Activated CD8-positive, alpha-beta memory T cell treated with anti-CD3 and anti-CD28 coated beads for 24 hours (primary cell): ENCODE measurements around the gene GPS2.
"Not testable (repeated sequence)": the region's sequence is repeated elsewhere in the genome, so short reads cannot be mapped to it uniquely, and the experiment has no call there.

ENCODE experiments used
- DNase-seq: peaks from one replicate; pipeline ENCODE4 v3.0.0-alpha.2; 2020

The GPS2 gene

DNA sequence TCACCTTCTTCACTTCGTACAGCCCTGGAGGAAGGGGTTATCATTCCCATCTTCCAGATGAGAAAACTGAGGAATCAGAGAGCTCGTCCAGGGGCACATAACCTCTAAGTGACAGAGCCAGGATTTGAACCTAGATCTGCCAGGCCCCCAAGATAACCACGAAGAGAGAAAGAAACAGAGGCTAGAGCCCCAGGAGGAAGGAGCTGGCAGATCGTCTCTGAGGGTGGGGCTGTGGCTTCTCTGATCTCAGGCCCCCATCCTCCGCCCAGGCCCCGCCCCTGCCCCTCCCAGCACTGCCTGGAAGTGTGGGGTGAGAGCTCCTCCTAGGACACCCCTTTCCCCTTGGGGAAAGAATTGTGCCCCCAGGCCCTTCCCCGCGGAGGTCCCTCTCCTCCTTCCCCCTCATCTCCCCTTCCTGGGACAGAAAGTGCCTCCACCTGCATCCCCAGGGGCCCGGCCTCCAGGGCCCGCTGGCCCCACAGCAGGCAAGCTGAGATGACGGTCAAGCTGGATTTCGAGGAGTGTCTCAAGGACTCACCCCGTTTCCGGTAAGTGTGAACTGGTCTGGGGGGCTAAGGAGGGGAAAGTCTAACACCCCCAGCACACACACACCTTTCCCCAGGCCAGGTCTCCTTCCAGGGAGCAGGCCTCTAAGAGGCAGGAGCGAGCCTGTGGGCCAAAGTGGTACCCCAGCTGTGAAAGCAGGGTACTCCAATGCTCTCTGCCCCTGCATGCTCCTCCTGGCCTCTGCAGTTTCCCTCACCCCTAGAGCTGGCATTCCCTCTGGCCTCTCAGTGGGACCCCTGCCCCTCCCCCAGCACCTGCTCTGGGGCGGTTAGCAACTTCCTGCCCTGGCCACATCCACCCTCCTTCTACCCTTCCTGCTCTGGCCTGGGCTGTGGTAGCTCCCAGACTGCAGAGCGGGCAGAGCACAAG, 21.3 kb upstream of the GPS2 start, which contains the start of gene ACAP1:
ACAP1 (plus strand) TSS at position 290 of the 936 bp plus-strand sequence; CDS start at position 496, 206 bp downstream.
- DNase-seq: peak; percentile 92

DNA sequence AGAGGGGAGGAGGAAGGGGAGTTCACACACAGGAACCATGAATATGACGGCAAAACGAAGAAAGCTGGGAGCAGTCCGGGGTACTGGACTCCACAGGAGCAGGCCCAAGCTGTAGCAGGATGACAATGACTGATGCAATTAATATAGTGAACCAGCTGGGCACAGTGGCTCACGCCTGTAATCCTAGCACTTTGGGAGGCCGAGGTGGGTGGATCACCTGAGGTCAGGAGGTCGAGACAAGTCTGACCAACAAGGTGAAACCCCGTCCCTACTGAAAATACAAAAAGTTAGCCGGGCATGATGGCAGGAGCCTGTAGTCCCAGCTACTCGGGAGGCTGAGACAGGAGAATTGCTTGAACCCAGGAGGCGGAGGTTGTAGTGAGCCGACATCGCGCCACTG, 20.6 kb upstream of the GPS2 start:
- DNase-seq: not testable (repeated sequence)

DNA sequence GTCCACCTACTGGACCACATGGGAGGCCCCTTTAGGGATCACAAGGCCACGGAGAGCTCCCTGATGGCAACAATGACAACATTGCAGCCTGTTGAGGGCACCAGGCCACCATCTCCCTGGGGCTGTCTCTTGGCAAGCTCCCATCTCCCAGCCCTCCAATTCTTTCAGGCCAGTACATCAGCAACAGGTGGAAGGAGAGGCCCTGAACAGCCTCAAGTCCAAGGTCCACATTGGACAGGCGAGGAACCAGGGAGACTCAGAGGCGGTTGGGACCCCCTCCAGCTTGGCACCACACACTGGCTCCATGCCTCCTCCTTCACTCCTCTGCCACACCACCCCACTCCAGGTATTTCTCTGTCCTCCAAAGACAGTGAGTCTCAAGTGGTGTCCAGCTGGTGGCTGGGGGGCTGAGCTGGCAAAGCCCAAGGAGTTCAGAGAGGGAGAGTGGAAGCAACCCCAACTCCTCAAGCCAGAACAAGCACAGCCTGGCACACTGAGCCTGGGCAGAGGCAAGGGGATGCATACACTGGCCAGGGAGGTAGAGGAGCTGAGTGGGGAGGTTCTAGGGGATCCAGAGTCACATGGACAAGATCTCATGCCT, 19.9 kb upstream of the GPS2 start:
- DNase-seq: no peak

DNA sequence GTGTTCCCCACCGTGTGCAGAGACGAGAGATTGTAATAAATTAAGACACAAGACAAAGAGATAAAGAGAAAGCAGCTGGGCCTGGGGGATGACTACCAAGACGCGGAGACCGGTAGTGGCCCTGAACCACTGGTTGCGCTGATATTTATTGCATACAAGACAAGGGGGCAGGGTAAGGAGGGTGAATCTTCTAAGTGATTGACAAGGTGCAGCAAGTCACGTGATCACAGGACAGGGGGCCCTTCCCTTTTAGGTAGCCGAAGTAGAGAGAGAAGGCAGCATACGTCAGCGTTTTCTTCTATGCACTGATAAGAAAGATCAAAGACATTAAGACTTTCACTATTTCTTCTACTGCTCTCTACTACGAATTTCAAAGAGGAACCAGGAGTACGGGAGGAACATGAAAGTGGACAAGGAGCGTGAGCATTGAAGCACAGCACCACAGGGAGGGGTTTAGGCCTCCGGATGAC, 17.5 kb upstream of the GPS2 start:
- DNase-seq: not testable (repeated sequence)

DNA sequence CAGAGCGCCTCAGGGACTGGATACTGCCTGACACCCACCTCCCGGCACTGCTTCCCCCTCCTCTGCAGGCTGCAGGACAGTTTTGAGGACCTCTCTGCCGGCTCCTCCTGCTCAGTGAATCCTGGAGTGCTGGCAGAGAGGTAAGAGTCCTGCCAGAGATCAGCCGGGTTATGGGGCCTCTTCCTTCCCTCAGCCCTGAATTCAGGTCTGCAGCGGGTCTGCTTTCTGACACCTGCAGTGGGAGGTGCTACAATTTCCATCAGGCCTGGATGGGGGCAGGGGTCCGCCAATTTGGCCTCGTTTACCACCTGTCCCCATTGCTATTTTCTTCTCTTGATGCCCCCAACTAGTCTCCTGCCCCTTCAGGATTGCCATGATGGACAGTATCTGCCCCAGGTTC, 17.0 kb upstream of the GPS2 start:
- no peak for DNase-seq

DNA sequence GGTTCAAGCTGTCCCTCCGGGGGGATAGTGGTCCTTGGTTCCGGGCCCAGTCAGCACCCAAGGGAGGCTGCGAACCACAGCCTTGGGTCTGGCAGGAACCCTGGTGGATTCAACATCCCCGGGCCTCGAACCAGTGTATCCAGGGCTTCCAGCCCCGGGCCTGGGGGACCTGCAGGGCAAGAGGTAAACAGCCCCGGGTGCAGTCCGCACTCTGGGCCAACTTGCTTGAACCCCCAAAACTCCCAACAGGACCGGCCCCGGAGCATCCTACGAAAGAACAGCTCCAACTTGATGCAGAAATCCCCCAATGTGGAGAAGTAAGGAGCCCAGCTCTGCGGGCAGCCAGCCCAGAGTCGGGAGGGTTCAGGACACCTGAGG, 15.5 kb upstream of the GPS2 start:
- no peak for DNase-seq

DNA sequence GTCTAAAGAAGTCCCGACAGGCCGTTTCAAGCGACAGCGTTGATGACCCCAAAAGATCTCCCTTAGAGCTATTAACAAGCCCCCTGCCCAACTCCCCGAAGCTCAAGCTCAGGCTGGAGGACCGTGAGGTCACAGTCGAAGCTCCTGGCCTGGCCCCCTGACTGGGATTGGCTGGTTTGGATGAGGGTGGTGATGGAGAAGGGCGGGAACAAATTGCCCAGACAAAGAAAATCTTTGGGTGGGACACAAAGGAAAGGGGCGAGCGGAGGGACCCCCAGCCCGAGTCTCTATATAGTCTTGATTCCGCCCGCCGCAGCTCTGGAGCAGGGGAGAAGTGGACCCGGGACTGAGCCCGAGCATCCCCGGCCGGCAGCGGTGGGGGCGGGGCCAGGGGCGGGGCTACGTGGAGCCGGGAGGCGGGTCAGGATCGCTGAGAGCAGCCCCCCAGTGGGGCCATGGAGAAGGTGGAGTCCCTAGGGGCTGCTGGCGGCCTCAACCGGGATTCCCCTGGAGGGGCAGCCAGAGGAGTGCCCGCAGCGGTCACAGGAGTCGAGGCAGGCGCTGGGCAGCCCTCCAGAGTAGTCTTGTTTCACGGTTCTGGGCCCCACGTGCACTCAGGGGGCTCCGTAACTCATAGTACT, 15.0 kb upstream of the GPS2 start:
- DNase-seq: peak; percentile 94

DNA sequence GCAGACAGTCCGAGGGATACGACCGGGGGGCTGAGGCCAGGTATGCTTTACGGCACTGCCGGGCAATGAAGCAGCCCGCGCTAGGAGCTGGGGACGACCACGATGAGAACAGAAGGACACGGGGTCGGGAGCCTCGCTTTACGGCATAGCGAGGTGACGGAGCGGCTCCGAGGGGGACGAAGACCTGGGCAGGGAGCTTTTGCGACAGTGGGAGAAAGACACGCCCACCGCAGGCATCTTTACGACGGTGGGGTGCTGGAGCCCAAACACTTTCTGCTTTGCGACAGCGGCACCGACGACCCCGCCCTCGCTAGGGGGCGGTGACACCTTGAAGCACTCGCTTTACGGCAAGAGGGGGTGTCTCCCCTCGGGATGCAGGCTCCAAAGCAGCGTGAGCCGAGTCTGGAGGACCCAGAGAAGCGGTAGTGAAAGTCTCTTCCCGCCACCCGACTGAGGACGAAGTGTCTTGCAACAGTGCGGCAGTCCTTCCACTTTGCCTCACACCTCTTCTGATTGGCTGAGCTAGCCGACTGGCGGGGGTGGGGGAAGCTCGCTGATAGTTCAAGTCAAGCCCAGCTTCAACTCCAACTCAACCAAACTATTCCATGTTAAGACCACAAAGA, 14.3 kb upstream of the GPS2 start:
- DNase-seq: peak; percentile 98

DNA sequence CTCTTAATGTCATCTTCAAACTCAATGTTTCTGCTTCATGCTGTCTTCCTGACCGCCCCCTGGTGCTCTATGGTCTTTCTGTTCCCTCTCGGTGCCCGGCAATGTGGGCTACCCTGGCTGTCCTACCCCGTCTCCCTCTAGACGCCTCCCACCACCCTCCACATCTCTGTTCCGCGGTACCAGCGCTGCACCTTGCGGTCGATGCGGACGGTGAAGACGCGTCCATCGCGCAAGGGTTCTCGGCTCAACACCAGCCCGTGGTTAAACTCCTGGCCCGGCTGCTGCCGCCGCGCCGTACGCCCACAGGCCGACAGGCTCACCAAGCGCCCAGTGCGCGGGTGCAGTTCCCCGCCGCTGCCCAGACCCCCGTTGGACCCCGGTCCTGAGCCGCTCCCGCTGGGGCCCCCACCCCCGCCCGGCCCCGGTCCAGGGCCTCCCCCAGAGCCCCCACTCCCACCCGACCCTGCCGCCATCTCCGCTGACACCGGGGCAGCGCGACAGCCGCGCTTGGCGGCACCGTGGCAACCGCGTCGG, 13.7 kb upstream of the GPS2 start, which contains the start of gene NEURL4:
NEURL4 (minus strand) TSS at position 496 of the 534 bp plus-strand sequence; CDS start at position 473, 23 bp downstream.
- DNase-seq: no peak

DNA sequence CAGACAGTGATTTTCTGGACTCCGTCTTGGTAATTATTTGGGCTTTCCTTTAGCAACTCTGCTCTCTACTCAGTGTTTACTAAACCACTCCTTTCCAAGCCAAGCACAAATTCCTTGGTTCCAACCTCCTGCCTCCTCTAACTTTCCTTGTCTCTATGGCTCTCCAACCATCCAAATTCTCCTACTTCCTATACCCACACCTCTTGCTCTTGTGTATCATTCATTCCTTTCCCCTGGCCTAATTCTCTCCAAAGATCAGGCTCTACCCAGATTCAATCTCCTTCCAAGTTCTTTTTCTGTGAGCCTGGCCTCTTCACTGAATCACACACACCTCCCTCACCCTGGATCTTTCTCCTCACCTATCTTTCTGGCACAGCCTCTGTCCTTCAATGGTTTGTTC, 12.8 kb upstream of the GPS2 start:
- DNase-seq: no peak

DNA sequence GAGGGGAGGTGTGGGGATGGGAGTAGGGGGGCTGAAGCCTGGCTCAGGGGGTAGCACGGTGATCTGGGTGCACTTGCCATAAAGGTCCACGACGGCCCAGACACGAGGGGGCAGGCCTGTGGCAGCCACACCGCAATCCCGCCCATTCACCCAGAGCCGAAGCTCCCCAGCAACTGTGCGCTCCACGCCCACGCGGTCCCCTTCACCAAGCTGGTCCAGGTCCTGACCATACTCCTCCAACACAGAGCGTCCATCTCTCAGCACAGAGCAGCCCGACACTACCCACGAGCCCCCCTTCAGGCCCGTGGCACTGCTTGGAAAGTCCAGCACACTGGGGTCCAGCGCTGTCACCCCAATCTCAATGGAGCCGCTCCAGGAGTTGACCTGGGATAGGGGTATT, 12.3 kb upstream of the GPS2 start:
- DNase-seq: no peak

DNA sequence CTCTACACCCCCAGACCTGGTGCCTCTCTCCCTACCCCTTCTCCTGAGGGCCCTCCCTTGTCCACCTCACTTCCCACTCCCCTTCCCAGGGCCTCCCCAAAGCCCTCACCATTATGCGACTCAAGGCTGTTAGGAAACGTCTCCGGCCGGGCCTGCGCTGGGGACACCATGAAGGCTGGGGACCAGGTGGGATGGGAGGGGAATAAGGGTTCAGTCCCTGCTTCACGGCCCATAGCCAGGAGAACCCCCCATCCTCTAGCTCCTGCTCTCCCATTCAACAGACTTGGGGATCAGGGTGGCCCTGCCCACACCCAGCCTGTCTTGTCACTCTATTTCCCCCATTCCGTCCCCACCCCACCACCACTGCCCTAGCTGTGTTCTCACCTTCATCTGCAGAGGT, 11.9 kb upstream of the GPS2 start:
- DNase-seq: no peak

DNA sequence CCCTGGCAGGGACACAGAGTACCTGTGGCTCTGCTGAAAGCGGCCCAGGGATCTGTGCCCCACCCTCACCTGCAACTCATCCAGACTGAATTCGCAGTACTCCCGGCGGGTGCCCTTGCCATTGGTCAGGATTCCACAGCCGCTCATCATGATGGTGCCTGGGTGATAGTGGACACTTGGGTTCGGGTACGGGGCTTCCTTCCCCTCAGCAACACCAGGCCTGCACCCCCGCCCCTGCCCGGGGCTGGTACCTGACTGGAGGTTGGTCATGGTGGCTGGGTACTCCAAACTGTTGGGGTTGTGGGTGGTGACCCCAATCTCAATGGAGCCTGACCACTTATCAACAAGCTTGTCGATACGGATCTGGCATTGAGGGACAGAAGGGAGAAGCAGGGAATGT, 11.0 kb upstream of the GPS2 start:
- no peak for DNase-seq

DNA sequence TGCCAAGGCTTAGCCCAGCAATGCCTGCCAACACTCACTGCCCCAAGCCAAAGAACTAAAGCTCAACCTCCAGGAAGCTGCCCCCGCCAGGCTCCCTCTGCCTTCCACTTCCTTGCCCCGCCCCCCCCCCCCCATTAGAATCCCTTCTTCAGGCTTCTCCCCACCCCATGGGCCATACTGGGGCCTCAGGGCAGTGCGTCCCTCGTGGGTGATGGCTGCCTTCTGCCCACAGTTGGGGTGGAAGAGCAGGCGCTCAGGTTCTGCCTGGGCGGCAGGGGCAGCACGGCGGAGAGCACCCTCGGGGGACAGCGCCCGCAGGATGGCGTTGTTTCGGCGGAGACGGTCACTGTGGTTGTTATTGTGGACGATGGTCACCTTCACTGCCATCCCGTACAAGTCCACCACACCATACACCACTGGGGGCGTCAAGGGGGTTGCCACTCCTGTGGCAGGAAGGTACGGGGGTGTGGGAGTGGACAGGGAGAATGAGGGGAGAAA, 9.9 kb upstream of the GPS2 start:
- DNase-seq: no peak

DNA sequence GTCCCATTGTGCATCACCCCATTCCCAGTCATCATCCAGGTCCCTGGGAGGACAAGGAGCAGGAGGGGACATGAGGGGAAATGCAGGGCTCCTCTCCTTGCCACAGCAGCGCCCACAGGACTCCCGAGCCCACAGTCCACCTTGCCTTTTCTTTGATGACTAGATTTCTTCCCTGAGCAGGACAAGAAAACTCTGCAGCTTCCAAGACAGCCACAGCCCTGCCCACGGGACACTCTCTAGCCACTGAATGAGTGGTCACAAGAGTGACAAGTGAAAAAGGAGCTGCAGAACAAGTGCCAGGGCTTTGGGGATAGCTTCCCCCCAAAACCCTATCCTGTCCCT, 9.2 kb upstream of the GPS2 start:
- DNase-seq: no peak

DNA sequence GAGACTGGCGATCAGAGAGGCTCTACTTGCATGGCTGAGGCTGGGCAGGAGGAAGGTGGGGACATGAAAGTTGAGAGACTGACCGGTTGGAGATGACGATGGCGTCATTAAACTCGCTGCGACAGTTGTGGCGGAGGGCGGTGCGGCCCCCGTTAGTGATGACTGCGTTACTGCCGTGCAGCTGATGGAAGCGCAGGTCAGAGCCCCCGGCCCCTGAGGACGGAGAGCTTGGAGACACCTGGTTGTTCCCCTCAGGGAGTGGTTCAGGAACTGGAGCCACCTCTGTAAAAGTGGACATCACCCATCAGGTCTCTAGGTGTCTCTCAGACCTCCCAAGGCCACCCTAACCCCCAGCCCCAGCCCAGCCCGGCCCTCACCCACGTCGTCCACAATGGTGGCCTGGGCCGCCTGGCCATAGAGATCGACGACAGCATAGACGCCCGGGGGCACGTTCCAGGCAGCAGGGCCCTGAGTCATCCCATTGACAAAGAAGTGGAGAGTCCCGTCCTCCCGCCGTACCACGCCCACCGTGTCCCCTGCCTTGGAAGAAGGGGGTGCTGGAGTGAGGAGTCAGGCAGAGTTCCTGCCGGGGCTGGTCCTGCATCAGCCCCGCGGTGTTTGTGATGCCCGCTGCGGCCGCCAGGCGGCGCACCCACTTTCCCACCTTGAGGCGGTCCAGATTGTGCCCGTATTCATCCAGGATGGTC, 8.7 kb upstream of the GPS2 start:
- peak; percentile 88 for DNase-seq

DNA sequence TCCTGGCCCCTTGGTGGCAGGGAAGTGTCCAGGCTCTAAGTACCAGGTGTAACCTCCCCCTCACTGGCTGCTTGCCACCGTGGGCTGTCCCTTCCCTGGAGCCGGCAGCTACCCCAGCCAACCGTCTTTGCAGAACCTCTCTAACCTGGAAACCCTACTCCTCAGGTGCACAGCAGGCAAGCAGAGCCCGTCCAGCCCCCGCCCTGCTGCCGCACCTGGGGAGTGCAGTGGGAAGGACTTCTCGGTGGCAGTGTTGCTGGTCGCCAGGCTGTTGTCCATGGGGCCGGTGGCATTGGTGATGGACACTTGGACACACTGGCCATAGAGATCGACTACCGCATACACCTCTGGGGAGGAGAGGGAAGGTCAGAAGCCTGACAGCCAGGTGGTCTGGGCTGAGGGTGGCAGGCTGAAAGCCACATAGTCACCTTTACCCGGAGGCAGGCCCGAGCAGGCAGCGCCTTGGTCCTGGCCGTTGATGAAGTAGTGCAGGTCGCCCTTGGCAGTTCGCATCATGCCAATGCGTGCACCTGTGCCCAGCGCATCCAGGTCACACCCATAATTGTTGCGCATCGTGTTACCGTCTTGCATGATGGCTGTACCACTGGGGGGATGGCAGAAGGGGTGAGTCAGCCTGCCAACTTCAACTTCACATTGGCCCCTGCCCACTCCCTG, 7.5 kb upstream of the GPS2 start:
- no peak for DNase-seq

DNA sequence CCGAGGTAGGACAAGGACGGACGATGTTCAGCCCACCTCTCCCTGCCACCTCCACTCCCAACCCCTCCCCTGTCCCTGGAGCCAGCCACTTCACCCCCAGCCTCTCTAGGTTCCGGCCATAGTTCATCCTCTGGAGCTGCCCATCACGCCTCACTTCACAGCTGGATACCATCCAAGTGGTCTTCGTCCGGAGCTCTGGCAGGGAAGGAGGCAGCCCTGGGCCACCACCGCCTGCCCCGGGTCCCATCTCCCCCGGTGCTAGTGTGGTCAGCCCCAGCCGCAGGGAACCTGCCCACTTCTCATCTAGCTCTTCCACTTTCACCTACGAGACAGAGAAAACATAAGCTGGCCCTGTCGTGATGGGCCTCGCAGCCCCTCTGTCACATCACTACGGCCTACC, 6.3 kb upstream of the GPS2 start:
- no peak for DNase-seq

DNA sequence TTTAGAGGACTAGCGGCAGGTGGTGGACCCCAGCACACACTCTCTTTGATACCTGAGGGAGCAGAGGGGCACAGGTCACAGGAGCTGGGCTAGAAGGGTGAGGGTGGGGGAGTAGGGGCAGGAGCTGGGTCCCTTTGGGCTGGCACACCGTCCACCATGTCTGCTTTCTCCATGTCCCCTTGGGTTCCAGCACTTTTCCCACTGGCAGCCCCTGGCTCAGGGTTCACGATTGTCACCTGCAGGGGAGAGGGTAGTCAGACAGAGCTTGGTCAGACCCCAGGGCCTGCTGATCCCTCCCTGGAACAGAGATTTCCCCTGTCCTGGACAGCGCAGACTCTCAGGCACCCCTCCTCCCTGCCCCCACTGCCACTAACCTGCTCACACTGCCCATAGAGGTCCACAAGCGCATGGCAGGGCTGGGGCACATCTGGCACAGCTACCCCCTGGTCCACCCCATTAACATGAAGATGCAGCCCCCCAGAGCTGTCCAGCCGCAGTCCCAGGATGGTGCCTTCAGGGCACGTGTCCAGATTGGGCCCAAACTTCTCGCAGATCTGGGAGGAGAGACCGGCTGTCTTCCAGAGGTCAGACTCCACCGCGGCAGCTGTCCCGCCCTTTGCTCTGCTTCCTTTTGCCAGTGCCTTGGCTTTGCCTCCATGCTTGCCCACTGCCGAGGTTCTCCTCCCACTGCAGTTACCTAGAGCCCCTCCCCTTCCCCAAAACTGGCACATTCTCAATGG, 3.1 kb upstream of the GPS2 start:
- DNase-seq: no peak

DNA sequence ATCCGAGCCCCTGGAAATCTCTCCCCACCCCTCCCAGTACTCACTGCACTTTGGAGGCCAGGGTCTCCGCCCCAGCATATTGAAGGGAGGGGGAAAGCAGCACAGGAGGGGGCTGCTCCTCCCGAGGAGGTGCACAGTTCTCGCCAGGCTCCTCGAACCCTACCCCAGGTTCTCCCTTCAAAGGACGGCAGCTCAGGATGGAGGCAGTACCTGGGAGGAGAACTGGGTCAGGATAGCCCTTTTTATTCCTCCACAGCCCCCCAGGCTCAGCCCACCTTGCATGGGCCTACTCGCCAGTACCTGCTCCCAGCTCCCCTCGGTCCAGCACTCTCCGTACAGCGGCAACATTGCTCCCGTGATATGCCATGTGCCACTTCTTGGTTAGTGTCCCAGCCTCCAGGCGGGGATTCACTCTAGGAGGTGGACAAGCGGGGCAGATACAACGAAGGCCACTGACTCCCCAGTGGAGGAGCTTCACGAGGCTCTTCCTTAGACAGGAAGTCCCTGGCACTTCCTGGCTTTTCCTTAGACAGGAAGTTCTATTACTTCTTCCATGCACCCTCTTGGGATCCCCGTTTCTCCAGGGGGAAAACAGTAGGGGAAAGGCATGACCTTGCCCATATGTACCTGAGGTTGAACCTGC, 2.1 kb upstream of the GPS2 start:
- no peak for DNase-seq
